Activated CD4-positive, alpha-beta T cell treated with anti-CD3 and anti-CD28 coated beads, Interleukin-2, amount 50 U/mL, for 24 hours (primary cell): ENCODE results near the gene RAB40C.

Experiments
- DNase-seq, 2 donors: peaks; one replicate each; pipeline ENCODE4 v3.0.0-alpha.2; 2020; ENCODE audit warnings: low read depth in 1 of 2, low spot score in 1 of 2

The RAB40C gene

DNA sequence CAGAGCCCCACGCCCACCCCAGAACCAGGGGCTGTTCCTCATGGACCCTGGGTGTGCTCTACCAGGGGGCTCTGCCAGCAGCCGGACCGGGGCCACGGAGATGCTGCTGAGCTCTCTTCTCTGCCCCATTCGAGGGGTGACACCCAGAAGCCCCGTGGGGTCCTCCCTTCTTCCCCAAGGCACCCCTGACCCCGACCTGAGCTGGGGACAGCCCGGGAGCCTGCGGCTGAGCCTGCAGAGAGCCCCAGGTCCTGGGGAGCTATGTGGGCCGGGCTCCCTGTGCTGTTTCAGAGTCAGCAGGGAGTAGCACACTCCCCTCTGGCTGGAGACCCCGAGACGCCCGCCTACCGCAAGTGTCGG, 30.9 kb upstream of the RAB40C start:
- no peak for DNase-seq

DNA sequence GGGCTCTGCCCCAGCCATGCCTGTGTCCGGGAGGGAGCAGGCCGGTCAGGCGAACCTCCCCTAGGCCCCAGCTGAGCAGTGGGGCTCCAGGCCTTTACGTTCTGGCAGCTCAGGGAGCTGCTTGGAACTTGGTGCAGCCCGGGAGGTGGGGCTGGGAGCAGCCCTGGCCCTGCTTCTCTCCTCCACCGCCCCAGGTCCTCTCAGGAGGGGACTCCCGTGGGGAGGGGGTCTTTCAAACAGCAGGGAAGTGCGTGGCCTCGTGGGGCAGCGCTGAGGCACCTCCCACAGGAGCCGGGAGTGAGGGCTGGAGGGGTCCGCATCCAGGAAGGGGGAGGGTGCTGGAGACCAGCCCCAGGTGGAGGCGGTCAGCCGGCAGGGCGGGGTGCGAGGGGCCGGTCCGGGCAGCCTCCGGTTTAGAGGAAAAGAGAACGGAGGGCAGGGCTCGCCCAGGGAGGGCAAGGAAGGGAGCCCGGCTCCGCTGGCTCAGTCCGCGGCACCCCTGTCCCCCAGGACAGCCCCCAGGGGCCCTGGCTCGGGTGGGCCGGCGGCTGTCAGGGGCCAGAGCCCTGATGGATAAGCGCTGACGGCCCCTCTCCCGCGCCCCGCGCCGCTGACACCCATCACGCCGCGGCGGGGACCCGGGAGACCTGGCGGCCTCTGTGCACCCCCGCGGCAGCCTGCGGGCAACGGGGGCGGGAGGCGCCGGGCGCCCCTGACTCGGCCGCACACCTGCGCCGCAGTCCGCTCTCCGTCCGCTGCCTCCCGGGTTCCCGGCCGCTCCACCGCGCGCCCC, 30.3 kb upstream of the RAB40C start:
- no peak for DNase-seq

DNA sequence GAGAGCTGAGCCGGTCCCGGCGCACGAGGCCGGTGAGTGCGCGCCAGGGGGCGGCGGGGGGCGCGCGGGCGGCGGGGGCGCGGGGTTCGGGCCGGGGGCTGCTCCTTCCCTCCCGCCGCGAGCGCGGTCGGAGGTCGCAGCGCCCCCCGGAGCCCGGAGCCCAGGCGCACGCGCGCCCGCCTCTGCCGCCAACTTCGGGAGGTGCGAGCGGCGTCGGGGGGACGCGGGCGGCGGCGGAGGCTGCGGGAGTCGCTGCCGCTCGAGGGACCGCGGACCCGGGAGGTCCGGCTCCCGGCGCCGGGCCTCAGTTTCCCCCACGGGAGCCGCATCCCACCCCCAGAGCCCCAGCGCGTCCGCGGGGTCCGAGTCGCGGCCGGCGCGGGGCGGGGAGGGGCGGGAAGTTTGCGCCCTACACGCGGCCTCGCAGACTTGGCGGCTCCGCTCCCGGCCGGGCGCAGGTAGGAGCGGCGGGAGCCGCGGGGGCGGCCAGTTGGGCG, 29.6 kb upstream of the RAB40C start, which contains the start of gene PRR35:
TSS of gene PRR35 (plus strand) at position 191 of the 497 bp plus-strand sequence. CDS start 2,901 bp downstream, outside the sequence.
- DNase-seq: no peak

DNA sequence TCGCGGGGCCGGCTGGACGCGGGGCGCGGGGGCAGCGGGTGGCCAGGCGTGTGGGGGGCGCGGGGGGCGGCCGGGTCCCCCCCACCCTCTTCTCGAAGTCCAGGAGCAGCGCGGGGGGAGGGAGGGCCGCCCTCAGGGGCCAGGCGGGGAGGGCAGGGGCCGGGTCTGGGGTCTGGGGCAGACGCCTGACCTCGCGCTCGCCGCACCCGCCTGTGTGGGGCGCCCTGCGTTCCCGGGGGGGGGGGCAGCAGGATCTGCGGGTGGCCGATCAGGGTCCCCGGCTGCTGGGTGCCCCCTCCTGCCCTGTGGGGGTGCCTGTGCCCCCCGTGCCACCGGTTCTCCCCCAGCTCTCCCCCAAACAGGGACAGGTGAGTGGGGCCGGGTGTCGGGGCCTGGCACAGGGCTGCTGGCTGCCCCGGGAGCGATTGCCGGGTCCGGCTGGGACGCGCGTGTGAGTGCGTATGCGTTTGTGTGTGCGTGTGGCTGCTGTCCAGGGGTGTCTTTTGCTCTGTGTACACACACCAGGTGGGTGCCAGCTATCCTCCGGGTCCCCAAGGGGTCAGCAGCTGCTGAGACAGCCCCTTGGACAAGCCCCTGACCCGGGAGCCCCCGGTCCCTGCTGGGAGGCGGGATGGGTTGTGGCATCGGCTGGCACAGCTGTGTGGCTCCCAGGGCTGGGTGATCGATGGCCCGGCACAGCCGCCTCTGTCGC, 29.0 kb upstream of the RAB40C start:
- DNase-seq: no peak

DNA sequence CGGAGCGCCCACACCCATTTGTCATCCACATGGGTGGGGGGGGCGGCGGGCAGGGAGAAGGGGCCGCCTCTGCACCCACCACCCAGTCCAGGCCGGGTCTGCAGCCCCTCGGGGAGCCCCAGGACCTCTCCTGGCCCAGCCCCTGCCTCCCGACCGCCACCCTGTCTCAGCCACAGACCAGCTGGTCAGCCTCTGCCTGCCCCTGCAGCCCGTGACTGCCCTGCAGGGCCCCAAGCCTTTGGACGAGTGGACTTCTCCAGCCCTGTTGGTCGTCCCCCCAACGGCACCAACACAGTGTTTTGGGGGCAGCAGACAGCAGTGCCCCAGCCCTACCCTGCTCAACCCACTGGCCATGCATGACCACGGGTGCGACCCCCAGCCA, 28.5 kb upstream of the RAB40C start:
- no peak for DNase-seq

DNA sequence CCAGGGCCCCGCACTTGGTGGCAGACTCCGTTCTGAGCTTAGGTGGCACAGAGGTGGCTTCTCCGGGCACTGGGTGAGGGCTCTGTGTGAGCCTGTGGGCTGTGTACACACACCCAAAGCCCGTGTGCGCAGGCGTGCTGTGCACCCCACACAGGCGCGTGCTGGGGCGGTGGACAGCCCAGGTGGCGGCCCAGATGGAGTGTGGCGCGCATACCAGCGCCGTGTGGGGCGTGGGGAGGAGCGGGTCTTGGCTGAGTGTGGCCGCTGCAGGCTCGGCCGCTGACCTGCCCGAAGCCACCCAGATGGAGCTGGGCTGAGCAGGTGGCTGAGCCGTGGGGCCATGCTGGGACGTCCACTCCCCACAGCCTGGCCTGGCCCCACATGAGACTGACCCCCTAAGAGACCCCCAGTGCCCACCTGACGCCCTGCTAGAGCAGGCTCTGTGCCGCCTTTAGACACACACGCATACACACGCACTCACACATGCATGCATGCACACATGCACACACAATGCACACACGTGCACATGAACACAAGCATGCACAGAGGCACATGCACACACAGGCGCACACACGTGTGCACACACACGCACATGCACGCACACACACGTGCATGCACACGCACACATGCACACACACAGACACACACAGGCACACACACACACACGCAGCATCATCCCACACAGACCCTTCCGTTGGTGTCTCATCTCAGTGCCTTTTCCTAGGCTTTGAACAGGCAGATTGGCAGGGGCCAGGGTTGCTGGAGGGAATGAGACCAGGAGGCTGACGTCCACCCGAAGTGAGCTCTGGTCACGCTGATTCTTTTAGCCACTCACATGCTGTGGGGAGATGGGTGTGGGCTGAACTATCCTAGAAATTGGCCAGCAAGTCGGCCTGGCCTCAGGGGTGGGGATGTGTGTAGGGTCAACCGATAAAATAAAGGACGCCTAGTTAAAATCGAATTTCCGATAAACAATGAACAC, 27.6 kb upstream of the RAB40C start:
- no peak for DNase-seq

DNA sequence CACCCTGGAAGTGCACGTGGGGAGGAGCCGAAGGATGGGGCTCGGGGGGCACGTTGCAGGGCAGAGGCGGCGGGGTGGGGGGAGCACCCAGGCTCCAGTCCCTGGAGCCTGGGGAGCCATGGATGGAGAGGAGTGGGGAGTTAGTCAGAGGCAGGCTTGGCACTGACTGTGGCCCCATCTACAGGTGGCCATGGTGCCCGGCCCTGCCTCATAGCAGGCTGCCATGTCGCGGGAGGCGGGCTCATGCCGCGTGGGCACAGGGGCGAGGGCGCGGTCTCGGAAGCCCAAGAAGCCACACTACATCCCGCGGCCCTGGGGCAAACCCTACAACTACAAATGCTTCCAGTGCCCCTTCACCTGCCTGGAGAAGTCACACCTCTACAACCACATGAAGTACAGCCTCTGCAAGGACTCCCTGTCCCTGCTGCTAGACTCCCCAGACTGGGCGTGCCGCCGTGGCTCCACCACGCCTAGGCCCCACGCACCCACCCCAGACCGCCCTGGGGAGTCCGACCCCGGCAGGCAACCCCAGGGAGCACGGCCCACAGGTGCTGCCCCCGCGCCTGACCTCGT, 26.7 kb upstream of the RAB40C start:
- DNase-seq: no peak

DNA sequence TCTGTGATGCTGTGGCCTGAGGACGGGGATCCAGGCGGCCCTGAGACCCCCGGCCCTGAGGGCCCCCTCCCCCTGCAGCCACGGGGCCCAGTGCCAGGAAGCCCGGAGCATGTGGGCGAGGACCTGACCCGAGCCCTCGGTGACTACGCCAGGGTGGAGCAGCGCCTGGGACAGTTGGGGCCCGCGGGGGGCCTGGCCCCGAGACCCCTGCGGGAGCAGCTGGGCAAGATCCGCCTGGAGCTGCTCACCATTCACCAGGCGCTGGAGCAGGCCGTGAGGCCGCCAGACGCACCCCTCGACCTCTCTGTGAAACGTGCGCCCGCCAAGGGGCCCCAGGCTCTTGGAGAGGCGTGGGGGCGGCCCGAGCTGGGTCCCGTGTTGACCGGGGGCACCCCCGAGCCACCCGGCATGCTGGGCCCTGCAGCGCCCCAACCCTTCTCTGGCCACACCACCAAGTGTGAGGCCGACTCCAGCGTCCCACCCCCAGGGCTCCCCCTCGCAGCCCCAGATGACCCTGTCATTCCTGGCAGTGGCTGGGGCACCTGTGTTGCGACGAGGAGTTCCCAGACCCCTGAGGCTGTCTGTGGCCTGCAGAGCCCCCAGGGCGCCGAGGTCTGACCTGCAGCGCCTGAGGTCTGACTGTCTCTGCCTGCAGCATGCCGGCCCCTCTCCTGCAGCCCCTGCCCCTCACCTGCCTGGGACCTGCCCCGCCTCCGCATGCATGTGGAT, 25.0 kb upstream of the RAB40C start:
- no peak for DNase-seq

DNA sequence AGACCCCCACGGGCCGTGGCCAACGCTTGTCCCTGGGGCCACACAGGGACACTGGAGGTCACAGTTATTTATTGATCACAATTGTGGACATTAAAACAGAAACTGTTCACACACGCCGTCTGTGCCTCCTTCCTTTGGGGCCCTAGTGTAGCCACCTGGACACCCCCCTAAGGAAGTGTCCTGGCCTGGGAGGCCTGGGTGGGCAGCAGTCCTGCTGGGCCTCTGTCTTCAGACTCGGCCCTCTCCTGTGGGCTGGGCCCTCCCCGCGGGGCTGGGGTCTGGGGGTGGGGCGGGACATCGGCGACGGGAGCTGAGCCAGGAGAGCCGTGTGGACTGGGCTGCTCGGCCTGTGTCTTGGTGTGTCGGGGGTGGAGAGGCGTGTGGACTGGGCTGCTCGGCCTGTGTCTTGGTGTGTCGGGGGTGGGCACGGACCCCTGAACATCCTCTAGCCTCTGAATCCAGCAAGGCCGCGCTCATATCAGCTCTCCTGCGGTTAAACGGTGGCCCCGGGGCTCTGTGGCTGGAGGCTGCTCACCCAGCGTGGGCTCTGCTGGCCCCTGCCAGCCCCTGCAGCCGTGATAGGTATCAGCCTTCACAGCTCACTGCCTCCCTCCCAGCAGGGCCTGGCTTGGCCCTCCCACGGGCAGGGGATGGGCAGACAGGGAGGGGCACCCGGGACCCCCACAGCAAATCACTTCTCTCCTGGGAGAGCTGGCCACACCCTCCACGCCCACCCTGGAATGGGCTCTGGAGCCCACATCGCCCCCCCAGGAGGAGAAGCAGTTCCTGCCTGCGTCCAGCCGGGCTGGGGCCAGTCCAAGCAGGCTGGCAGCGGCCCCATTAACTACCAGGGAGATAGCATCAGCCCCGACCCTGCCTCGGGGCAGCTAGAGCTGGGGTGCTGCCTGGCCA, 24.2 kb upstream of the RAB40C start:
- DNase-seq: no peak

DNA sequence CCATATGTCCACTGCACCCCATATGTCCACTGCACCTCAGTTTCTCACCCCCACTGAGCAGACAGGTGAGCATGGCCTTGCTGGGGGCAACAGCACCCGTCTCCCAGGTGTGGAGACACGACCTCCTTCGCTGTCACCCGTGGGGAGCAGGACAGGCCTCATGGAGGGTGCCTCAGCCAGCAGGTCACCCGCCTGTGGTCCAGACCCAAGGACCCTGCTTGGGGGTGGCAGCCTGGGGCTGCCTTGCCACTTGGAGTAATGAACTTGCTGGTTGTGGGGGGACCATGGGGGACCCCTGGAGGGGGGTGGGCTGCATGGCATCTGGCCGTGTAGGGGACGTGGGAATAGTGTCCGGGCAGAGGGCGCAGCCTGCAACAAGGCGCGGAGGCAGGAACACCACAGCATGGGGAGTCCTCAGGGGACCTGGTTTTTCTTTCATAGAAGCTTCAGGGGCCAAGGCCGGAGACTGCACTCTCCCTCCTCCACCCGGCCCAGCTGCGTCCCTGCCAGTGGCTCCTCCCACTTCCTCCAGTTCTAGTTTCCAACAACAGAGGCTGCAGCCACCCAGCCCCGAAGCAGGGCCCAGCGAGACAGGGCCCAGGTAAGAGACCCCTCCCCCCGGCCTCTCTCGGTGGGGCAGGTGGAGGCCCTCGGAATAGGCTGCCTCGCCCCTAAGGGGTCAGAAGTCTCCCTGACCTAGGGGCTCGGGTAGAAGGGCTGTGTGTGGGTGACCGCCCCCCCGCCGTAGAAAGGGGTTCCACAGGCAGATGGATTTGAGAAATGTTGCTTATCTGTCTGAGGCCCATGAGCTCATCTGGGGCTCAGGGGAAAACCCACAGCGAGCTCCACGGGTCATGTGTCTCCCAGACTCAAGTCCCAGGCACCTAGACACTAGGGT, 23.1 kb upstream of the RAB40C start, which contains the start of gene NHLRC4:
TSS of gene NHLRC4 (plus strand) at position 531 of the 898 bp plus-strand sequence. CDS start 1,043 bp downstream, outside the sequence.
- peak in 1 of 2 donors; percentile 35 for DNase-seq

DNA sequence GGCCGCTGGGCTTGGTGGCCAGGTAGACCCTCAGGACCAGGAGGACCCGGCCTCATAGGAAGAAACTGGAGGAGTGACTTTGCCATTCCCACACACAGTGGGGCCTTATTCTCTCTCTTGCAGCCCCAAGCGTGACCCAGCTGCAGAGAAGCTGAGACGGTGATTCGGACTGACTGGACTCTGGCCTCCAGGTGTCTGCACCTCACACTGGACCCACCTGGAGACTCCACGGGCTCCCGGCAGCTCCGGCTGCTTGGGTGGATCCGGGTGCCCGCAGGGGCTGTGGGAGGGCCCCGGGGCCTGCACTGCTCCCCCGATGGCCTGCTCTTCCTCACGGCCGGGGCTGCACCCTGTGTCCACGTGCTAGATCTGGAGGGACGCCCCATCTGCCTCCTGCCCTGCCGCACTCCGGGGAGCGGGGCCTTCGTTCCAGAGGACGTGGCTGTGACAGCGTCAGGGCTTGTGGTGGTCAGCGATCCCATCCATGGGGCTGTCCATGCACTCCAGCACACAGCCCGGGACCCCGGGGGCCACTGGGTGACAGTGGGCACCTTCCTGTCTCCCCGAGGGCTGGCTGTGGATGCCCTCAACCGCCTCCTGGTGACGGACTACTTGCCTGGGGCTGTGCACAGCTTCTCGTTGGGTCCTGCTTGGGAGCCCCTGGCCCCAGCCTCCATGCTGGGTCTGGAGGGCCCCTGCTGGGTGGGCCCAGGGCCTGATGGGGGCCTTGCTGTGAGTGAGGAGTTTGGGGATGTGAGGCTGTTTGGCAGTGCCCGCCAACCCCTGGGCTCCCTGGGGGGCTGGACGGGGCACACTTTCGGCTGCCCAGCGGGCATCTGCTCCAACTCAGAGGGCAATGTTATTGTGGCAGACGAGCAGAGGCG, 22.3 kb upstream of the RAB40C start:
- no peak for DNase-seq

DNA sequence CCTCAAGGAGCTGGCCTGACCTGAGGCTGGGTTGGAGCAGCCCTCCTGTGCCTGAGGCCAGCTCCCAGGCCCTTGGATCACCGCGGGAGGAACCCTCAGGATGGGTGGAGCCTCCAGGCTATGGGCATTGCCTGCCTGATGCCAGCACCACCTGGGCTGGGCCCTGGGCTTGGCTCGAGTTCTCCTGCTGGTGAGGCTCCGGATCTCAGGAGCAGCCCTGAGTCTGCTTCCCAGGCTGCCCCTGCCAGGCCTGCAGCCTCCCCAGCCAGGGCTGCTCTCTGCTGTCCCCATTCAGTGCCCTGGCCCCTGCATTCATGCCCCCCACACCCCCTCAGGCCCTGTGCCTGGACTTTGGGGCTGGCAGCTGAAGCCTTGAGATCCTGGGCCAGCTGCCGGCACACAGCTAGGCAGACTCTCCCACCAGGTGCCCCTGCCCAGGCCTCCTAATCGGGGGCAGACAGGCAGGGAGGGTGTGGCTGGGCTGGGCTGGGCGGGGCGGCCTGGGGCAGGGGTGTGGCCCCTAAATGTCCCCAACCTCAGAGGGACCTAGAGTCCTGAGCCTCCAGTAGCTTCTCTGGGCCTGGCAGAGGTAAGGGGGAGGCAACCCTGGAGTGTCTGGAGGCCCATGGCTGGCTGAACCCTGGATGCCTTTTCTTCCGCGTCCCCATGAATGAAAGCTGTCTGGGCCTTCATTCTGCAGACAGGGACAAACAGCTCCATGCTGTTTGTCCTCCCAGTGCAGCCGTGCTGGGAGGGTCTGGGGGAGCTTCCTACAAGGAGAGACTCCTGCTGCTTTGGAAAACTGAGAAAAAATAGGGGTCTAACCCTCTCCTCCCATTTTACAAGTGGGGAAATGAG, 21.2 kb upstream of the RAB40C start:
- no peak for DNase-seq

DNA sequence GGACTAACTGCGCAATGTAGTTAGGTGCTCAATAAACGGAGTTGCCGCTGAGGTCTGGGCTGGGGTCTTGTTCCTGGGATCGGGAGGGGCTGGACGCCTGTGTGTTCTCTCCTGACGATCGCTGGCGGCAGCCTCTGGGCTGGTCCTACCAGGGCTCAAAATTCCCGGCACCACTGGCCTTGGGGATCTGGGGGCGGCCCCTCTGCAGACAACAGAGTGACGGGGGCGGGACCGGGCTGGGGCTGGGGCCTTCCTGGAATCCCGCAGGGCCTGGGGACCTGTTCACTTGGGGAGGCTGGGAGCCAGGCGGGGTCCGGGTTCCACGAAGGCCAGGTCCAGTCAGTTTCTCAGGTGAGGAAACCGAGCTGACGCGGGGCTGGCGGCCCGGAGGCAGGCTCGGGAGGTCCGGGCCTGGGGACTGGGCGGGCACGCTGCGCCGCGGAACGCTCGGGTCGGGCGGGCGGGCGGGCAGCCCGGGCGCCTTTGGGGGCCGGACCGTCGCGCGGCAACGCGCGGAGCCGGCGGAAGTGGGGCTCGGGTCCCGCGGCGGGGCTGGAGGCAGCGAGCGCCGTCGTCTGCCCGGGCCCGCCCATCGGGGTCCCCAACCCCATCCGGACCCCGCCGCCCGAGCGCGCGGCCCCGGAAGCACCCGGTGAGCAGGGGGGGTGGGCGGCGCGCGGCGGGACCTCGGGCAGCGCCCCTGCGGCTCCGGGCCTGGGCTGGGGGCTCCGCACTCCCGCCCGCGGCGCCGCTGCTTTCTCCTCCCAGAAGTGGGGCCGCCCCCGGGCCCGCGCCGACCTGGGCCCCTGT, 20.2 kb upstream of the RAB40C start, which contains the start of gene PIGQ:
TSS of gene PIGQ (plus strand) at position 524 of the 810 bp plus-strand sequence. CDS start 4,107 bp downstream, outside the sequence.
- peak; percentile 49 to 52 for DNase-seq

DNA sequence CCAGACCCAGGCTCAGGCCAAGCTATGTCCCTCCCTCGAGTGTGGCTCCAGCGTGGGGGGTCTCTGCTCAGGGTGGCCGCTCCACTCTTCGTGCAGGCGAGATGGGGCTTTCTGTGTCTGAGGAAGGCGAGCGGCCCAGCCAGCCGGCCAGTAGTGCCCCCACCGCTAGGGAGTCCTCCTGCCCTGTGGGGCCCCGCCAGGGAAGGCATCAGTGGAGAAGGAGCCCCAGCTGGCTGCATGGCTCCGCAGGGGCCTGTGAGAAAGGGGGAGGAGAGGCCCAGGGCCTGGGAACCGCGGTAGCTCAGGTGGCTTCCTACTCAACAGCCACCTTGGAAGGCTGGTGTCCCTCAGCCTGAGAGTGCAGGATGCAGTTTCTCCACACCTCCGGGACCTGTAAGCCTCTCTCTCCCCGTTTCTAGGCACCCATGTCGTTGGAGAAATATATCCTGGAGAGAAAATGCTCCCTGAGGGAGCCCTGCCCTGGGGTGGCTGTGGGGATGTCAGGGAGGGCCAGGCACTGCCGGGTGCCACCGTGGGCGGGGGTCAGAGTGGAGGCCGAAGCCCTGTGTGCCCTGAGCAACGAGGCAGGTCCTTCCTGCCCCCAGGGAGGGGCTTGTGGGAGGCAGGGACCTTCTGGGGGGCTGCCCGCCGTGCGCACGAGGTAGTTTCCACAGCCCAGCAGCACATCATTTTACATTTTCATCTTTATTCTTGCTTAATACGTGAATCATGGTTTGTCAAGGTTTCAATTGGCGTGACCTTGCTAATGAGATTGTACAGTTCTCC, 16.8 kb upstream of the RAB40C start:
- no peak for DNase-seq
